Ishikawa (cell line): Measurements from ENCODE around the gene ARHGAP32.

Experiments
- CEBPB ChIP-seq: IDR thresholded peaks from 2 replicates; pipeline ENCODE4 v1.6.1; 2012
- CREB1 ChIP-seq: IDR thresholded peaks from 2 replicates; pipeline ENCODE4 v1.6.1; 2012; ENCODE audit warnings: low read depth
- EGR1 ChIP-seq: IDR thresholded peaks from 2 replicates; pipeline ENCODE4 v1.6.1; 2012
- EP300 ChIP-seq: IDR thresholded peaks from 2 replicates; pipeline ENCODE4 v1.6.1; 2012; ENCODE audit warnings: borderline replicate concordance
- FOXM1 ChIP-seq: IDR thresholded peaks from 2 replicates; pipeline ENCODE4 v1.6.1; 2012; ENCODE audit warnings: low read depth, borderline replicate concordance
- NFIC ChIP-seq: IDR thresholded peaks from 2 replicates; pipeline ENCODE4 v1.6.1; 2012
- RAD21 ChIP-seq: IDR thresholded peaks from 2 replicates; pipeline ENCODE4 v1.6.1; 2012; ENCODE audit warnings: low read depth
- TAF1 ChIP-seq: IDR thresholded peaks from 2 replicates; pipeline ENCODE4 v1.6.1; 2012; ENCODE audit warnings: low read depth, mild to moderate bottlenecking
- TCF12 ChIP-seq: IDR thresholded peaks from 2 replicates; pipeline ENCODE4 v1.6.1; 2012; ENCODE audit warnings: low read depth
- TEAD4 ChIP-seq: IDR thresholded peaks from 2 replicates; pipeline ENCODE4 v1.6.1; 2012
- YY1 ChIP-seq: IDR thresholded peaks from 2 replicates; pipeline ENCODE4 v1.6.1; 2012; ENCODE audit warnings: low read depth
- TF ChIP-seq, protein P1 (sequence below): IDR thresholded peaks from 2 replicates; pipeline ENCODE4 v1.6.1; 2012
- TF ChIP-seq, protein P2 (sequence below): IDR thresholded peaks from 2 replicates; pipeline ENCODE4 v1.6.1; 2012; ENCODE audit warnings: low read depth, mild to moderate bottlenecking

DNA sequence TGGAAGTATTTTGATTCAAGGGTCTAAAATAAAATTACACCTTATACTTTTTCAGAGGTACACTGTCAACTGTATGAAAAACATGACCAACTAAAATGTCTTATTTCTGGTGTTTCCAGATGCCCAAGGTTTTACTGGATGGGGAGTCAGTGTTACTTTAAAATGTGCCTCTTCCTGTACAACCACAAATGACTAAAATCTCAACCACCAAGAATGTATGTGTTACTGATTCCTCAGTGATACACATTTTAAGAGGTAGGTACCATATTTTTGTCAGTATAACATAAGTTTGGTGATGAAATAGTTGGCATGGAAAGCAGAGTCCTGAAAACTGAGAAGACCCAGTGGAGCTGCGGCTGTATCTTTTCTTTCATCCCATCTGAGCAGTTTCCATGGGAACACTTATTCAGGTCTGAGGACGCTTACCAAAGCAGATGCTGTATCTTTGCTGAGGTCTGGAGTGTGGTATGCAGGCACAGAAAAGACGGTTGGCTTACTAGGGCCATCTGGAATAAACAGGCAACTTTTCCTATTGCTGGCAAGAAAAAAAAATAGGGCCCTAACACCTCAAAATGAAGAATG is 228.3 kb downstream of the ARHGAP32 start:
- TF ChIP-seq CEBPB, result no peak
- TF ChIP-seq RAD21, result no peak
- TF ChIP-seq TAF1, result no peak
- TF ChIP-seq, protein P1, sequence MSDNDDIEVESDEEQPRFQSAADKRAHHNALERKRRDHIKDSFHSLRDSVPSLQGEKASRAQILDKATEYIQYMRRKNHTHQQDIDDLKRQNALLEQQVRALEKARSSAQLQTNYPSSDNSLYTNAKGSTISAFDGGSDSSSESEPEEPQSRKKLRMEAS, result no peak
- TF ChIP-seq CREB1, result no peak
- TF ChIP-seq EP300, result no peak
- TF ChIP-seq, protein P2, sequence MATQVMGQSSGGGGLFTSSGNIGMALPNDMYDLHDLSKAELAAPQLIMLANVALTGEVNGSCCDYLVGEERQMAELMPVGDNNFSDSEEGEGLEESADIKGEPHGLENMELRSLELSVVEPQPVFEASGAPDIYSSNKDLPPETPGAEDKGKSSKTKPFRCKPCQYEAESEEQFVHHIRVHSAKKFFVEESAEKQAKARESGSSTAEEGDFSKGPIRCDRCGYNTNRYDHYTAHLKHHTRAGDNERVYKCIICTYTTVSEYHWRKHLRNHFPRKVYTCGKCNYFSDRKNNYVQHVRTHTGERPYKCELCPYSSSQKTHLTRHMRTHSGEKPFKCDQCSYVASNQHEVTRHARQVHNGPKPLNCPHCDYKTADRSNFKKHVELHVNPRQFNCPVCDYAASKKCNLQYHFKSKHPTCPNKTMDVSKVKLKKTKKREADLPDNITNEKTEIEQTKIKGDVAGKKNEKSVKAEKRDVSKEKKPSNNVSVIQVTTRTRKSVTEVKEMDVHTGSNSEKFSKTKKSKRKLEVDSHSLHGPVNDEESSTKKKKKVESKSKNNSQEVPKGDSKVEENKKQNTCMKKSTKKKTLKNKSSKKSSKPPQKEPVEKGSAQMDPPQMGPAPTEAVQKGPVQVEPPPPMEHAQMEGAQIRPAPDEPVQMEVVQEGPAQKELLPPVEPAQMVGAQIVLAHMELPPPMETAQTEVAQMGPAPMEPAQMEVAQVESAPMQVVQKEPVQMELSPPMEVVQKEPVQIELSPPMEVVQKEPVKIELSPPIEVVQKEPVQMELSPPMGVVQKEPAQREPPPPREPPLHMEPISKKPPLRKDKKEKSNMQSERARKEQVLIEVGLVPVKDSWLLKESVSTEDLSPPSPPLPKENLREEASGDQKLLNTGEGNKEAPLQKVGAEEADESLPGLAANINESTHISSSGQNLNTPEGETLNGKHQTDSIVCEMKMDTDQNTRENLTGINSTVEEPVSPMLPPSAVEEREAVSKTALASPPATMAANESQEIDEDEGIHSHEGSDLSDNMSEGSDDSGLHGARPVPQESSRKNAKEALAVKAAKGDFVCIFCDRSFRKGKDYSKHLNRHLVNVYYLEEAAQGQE, result no peak
- no peak for TF ChIP-seq YY1
- no peak for TF ChIP-seq TCF12
- TF ChIP-seq EGR1, result no peak
- no peak for TF ChIP-seq FOXM1
- TF ChIP-seq NFIC, result no peak
- no peak for TF ChIP-seq TEAD4
